ENCODE data around the gene MALRD1.

Gene MALRD1

GRCh38 chr10:19077276-19077675 lies 28.7 kb downstream of the MALRD1 start:
- no peak overlapping the region for H3K4me3 ChIP-seq (ENCODE audit: low read depth, low read length)
- no peak for DNase-seq (ENCODE audit: low read depth, low spot score)
- TF ChIP-seq, protein P1, sequence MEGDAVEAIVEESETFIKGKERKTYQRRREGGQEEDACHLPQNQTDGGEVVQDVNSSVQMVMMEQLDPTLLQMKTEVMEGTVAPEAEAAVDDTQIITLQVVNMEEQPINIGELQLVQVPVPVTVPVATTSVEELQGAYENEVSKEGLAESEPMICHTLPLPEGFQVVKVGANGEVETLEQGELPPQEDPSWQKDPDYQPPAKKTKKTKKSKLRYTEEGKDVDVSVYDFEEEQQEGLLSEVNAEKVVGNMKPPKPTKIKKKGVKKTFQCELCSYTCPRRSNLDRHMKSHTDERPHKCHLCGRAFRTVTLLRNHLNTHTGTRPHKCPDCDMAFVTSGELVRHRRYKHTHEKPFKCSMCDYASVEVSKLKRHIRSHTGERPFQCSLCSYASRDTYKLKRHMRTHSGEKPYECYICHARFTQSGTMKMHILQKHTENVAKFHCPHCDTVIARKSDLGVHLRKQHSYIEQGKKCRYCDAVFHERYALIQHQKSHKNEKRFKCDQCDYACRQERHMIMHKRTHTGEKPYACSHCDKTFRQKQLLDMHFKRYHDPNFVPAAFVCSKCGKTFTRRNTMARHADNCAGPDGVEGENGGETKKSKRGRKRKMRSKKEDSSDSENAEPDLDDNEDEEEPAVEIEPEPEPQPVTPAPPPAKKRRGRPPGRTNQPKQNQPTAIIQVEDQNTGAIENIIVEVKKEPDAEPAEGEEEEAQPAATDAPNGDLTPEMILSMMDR (IDR thresholded peaks at IDR 0.05; ENCODE audit: low read depth, low read length), result no peak
- in situ Hi-C loops (cut with HindIII; ENCODE audit: low sequenced_read_pairs), result no loop called here

- DNase-seq (ENCODE audit: low read depth, low spot score), result no peak
- in situ Hi-C loops (cut with HindIII; ENCODE audit: low sequenced_read_pairs), result no loop called here
- TF ChIP-seq, protein P1 (IDR thresholded peaks at IDR 0.05; ENCODE audit: low read depth, low read length), result no peak
- H3K4me3 ChIP-seq (ENCODE audit: low read depth, low read length), result no peak overlapping the region
These were observed 48.0 kb downstream of the MALRD1 start for GRCh38 chr10:19096501-19097073.

GRCh38 chr10:19097151-19097550 lies 48.5 kb downstream of the MALRD1 start:
- in situ Hi-C loops (cut with HindIII; ENCODE audit: low sequenced_read_pairs), result no loop called here
- no peak overlapping the region for H3K4me3 ChIP-seq (ENCODE audit: low read depth, low read length)
- DNase-seq (ENCODE audit: low read depth, low spot score), result peak; percentile 2
- TF ChIP-seq, protein P1 (IDR thresholded peaks at IDR 0.05; ENCODE audit: low read depth, low read length), result no peak

DNA sequence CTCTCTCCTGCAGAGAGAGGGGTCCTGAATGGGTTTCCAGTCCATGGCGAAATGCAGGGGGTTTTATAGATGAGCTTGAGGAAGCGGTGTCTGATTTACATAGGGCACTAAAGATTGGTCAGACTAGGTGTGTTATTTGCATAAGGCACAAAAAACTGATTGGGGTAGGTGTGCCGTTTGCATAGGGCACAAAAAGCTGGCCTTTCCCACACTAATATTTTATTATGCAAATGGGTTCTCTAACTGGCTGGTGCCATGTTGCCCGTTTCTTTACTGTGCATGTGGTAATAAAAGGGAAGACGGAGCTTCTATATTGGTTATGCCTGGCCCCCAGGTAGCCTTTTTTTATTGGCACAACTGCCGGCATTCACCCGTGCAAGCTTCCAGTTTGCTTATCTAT lies 50.2 kb downstream of the MALRD1 start:
- in situ Hi-C loops (cut with HindIII; ENCODE audit: low sequenced_read_pairs), result no loop called here
- TF ChIP-seq, protein P1 (IDR thresholded peaks at IDR 0.05; ENCODE audit: low read depth, low read length), result no peak
- DNase-seq (ENCODE audit: low read depth, low spot score), result no peak
- H3K4me3 ChIP-seq (ENCODE audit: low read depth, low read length), result no peak overlapping the region

DNA sequence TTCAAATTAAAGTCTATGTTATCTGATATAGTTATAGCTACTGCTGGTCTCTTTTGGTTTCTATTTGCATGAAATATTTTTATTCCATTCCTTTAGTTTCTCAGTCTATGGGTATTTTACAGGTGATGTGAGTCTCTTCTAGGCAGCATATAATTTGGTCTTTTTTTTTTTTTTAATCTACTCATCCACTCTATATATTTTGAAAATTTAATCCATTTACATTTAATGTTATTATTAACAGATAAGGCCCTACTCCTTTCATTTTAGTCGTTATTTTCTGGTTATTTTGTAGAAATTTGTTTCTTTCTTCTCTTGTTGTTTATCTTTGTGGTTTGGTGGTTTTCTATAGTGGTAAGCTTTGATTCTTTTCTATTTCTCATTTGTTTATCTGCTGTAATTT lies 58.8 kb downstream of the MALRD1 start:
- no peak overlapping the region for H3K4me3 ChIP-seq (ENCODE audit: low read depth, low read length)
- in situ Hi-C loops (cut with HindIII; ENCODE audit: low sequenced_read_pairs), result no loop called here
- TF ChIP-seq, protein P1 (IDR thresholded peaks at IDR 0.05; ENCODE audit: low read depth, low read length), result no peak
- no peak for DNase-seq (ENCODE audit: low read depth, low spot score)

- in situ Hi-C loops (cut with HindIII; ENCODE audit: low sequenced_read_pairs), result no loop called here
- DNase-seq (ENCODE audit: low read depth, low spot score), result no peak
- no peak overlapping the region for H3K4me3 ChIP-seq (ENCODE audit: low read depth, low read length)
- TF ChIP-seq, protein P1 (IDR thresholded peaks at IDR 0.05; ENCODE audit: low read depth, low read length), result no peak
These were observed 63.1 kb downstream of the MALRD1 start for GRCh38 chr10:19111501-19112267.

All from astrocyte of the spinal cord (primary cell).